Lower leg skin (tissue), 4 donors: ENCODE data around the gene NLRP6. TPM values are rescaled to one million over a fixed set of nuclear protein-coding genes. Genes with fewer than 3 reads are reported as not detected.

Experiments used
- DNase-seq, 2 donors: peaks; one replicate each; pipeline ENCODE4 v3.0.0-alpha.2; 2019; ENCODE audit warnings: low spot score in 2 of 2
- H3K4me3 ChIP-seq: fragments of 200-600 bp; sonication (generic); 2 replicates; pipeline ENCODE4 v1.5.1; 2017; ENCODE audit warnings: mild to moderate bottlenecking, low read depth; ENCODE audit not compliant: poor library complexity, severe bottlenecking
- CTCF ChIP-seq, 3 donors: fragments of 450-650 bp; IDR thresholded peaks; one replicate each; pipeline ENCODE4 v1.5.1; 2016; ENCODE audit warnings: antibody characterized with exemption in 3 of 3, mild to moderate bottlenecking in 3 of 3, moderate library complexity in 2 of 3
- POLR2A ChIP-seq, 2 donors: fragments of 450-650 bp; IDR thresholded peaks; one replicate each; pipeline ENCODE4 v1.6.1; 2016 to 2017; ENCODE audit warnings: antibody characterized with exemption in 2 of 2, mild to moderate bottlenecking in 1 of 2, moderate library complexity in 1 of 2
- WGBS, 2 donors: methylation state at CpG; one replicate each; pipeline ENCODE4 v1.1.5; 2018; 5-methylcytosine and 5-hydroxymethylcytosine counted together
- intact Hi-C: fragments of 100-400 bp; cut with DNase I; formaldehyde crosslinking; loops from one replicate; pipeline ENCODE4 v1.15.0; 2023; ENCODE audit warnings: low total_unique reads
- total RNA-seq, 4 donors: library from RNA; depleted of rRNA; stranded (reverse); fragments of >200 nt; gene quantifications; one replicate each; pipeline ENCODE4 v1.1.0, GENCODE V29; 2016

Gene NLRP6
- total RNA-seq, 4 donors from 2014 or later, result 0.25 to 0.32 (median 0.27) TPM; not detected in 1

- intact Hi-C loops, result no loop called here
- no peak overlapping the region for H3K4me3 ChIP-seq
- TF ChIP-seq CTCF (IDR thresholded peaks at IDR 0.05) (no peak), POLR2A (IDR thresholded peaks at IDR 0.05) (no peak)
- WGBS, 2 donors, result 93 to 94% methylated on average over 2 of the region's 2 CpGs
- no peak for DNase-seq
Measured at GRCh38 chr11:244376-244775, 33.8 kb upstream of the NLRP6 start.

GRCh38 chr11:249062-249461, 29.1 kb upstream of the NLRP6 start:
- no peak for DNase-seq
- intact Hi-C loops, result no loop called here
- TF ChIP-seq CTCF (IDR thresholded peaks at IDR 0.05) (no peak), POLR2A (IDR thresholded peaks at IDR 0.05) (no peak)
- 89 to 95% methylated on average over 8 of the region's 8 CpGs for WGBS, 2 donors
- H3K4me3 ChIP-seq, result no peak overlapping the region

GRCh38 chr11:250274-250673, 27.9 kb upstream of the NLRP6 start:
- no peak for TF ChIP-seq POLR2A (IDR thresholded peaks at IDR 0.05)
- no peak for TF ChIP-seq CTCF (IDR thresholded peaks at IDR 0.05)
- WGBS, 2 donors, result 82 to 92% methylated on average over 5 of the region's 5 CpGs
- H3K4me3 ChIP-seq, result no peak overlapping the region
- no peak for DNase-seq
- intact Hi-C loops, result loop anchor here (10.0 kb wide), 1 partner anchor 105 kb away; no protein-coding TSS in a partner anchor

GRCh38 chr11:250740-251299, 27.4 kb upstream of the NLRP6 start:
- DNase-seq, result peak; percentile 53 to 94
- intact Hi-C loops, result loop anchor here (10.0 kb wide), 1 partner anchor 104 kb away; no protein-coding TSS in a partner anchor
- H3K4me3 ChIP-seq, result no peak overlapping the region
- TF ChIP-seq CTCF (IDR thresholded peaks at IDR 0.05) (peak in 1 of 3 donors; percentile 10), POLR2A (IDR thresholded peaks at IDR 0.05) (no peak)
- 78 to 82% methylated on average over 10 of the region's 10 CpGs for WGBS, 2 donors

GRCh38 chr11:251550-251949, 26.7 kb upstream of the NLRP6 start:
- intact Hi-C loops, result loop anchor here (10.0 kb wide), 1 partner anchor 103 kb away; no protein-coding TSS in a partner anchor

More at GRCh38 chr11:251550-251949, 26.7 kb upstream of the NLRP6 start:
- WGBS, 2 donors, result 77 to 78% methylated on average over 10 of the region's 10 CpGs
- peak in 1 of 2 donors; percentile 68 for DNase-seq
- TF ChIP-seq CTCF (IDR thresholded peaks at IDR 0.05) (no peak), POLR2A (IDR thresholded peaks at IDR 0.05) (no peak)
- H3K4me3 ChIP-seq, result no peak overlapping the region
